ENCODE results near the gene SECISBP2L.

The SECISBP2L gene

DNA sequence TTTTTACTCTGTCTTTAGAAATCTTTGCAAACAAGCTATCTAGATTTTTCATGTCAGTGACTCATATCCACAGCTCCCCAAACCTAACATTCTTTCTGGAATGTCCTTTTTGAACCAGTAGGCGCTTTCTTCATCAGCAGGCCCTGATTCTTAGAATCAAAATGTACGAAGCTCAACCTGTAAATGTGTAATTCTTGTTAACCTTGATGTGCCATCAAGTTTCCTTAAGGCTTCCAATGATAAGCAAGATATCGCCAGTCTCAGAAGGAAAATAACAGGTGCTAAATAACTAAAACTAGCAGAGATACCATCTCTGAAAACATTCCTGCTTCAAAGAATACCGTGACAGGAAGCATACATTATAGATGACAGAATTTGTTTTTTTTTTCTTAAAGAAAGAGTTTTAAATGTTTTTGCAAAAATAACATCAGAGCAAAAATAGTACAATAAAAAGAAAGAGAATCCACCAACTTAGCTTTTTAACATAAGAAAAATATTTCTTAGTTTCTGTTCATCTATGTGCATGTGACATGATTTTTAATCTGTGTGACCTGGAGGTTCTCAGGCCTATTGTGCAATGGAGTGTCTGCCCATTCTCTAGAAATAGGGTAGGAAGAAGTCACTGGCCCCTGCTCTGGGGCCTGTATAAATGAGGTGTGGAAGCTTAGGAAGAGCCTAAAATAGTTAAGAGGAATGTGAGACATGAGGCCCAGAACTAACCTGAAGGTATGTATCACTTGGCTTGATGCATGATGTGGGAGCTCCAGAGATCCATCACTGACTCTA is 14.7 kb upstream of the SECISBP2L start:
- no peak for DNase-seq

DNA sequence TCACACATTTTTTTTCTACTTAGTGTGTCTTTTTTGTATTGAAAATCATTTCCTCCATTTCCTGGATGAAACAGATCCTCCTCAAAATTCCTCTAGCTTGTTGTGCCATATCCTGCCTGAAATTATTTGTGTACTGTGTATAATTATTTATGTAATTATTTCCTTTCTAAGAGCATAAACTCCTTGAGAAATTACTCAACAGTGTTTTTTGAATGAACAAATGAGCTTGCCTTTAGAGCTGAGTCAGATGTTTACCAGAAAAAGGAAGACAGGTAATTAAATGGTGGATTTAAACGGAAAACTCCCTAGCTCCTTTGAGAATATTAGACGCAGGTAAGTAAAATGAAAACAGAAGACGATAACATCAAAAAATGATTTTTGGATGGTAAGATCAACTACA is 13.2 kb upstream of the SECISBP2L start:
- DNase-seq, result no peak

DNA sequence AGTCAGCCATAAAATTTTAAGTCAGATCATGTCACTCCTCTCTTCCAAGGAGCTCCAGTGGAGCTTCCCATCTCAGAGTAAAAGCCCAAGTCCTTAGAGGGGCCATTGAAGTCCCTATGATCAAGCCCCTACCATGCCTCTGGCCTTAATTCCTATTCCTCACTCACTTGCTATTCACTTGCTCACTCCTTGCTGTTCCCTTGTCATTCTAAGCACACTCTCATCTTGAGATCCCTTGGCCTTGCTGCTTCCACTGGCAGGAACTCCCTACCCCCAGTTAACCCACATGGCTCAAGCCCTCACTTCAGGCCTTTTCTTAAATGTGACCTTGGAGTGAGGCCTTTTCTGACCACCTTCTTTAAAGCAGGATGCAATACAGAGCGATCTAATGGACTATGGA is 12.3 kb upstream of the SECISBP2L start:
- DNase-seq, result no peak

DNA sequence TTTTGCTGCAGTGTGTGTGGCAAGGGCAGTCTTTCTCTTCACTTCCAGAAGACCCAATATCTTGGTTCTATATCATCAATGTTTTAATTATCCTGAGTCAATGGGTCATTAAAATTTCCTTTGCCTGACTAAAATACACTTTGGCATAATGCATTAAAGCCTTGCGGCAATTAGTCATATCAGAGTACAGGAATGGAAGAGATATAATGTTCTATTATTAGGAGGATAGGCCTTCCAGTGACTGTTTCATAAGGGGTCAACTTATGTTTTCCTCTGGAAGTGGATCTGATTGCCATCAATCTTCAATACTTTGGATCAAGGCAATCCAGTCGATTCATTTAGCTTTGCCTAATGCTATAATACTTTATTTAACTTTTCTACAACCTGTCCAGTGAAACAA is 9.4 kb upstream of the SECISBP2L start:
- no peak for DNase-seq

DNA sequence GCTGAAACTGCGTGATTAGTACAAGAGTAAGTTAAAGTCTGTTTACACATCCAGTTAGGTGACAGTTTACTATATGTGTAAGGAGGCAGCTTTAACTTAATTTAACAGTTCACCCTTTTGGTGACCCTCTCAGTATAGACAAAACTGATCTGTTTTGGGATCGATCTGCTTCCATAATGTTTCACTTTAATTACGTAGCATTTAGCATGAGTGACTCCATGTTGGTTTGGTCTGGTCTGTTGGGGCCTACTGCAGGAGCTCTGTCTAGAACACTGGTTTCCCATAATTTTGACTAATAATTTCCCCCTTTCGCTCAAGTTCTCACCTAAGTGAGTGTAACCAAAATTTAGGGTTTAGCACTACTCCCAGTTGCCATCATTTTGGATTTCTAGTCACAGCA is 6.4 kb upstream of the SECISBP2L start:
- DNase-seq, result no peak

DNA sequence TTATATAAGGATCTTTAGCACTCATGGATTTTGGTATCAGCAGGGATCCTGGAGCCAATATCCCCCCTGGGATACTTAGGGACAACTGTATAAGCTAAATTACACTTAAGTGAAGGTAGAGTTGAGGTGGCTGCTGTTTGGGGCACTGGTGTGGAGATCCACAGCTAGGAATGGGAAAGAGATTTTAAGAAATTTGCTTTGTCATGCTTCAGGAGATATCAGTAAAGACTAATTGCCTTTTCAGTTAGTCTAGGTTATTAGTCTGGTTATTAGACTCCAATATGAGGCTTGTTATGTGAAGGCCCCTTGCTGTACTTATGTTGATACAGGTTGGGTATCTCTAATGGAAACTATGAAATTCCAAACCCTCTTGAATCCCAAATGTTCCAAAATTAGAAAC is 1.2 kb upstream of the SECISBP2L start:
- no peak for DNase-seq

DNA sequence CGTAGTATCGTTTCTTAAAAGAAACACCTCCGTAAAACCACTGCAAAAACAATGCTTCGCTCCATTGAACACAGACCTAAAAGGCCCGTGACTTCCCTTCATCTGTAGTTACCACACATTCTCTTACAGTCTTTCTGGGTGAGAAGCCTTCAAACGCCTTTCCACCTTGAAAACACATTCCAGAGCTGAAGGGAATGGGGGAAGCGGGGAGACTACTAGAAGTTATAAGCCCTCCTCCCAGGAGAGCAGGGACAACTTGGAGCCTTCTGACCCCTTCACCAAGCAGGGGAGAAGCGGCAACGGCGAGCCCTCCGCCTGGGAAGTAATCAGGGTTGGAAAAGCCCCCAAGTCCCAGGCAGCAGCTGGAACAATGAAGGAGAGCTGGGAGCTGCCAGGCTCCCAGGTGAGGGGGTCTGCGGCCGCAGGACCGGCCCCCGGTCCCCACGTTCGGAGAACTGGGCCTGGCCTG is 461 bp downstream of the SECISBP2L start:
- no peak for DNase-seq

DNA sequence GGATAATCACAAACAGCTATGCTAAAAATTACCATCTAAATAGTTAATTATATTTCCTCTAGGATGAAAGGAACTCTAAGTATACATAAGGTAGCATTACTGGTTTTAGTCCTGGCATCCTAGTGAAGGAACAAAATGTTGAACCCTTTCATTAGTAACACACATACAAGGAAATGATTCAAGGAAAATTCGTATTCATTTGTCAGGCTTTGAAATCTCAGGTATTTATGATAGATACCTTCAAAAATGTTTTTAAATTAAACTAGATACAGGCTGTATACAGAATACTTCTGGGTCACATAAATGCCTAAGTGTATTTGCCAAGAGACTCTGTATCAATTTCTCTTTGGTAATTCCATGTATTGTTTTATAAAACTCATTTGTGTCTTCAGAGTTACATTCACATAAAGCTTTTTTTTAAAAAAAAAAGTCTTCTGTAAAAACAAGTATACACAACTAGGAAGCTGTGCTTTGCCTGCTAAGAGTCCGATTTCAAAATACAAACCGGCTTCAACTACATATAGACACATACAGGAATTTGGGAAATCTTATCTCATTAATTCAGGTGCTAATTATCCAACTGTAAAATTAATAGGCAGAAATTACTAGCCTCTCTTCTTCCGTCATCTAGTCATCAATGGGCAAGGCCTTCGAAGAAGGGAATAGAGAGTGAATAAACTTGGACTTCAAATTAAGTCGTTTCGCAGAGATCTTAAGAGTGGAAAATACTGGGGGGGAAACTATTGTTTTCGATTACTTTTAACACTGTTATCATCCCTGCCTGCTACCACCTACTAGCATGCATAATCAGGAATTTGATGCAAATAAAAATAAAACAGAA is 1.3 kb downstream of the SECISBP2L start:
- no peak for DNase-seq

DNA sequence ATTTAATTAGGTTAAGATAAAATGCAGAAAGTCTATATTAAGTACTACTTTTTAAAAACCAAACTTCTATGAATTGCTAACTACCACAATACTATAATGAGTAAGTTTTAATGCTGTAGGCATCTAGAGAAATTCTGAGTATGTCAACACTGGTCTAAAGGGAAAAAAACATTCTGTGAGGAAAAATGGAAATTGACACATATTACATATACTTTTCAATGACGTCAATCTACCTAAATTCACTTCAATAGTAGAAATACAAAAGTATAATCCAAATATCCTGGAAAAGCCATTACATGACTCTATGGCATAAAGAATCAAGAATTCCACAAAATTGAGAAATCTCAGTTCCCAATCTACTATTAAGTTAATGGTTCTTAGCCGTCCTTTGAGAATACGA is 2.2 kb downstream of the SECISBP2L start:
- no peak for DNase-seq

DNA sequence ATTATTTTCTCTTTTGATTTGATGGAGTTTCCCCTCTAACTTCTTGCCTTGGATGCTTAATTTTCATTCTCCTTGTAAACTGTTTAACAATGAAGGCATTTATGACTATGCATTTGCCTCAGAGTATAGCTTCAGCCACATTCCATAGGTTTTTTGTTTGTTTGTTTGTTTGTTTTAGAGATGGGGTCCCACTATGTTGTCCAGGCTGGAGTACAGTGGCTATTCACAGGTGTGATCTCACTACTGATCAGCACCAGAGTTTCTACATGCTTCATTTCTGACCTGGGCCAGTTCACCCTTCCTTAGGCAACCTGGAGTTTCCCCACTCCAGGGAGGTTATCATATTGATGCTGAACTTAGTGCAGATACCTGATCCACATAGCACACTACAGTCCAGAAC is 4.1 kb downstream of the SECISBP2L start:
- DNase-seq, result no peak

DNA sequence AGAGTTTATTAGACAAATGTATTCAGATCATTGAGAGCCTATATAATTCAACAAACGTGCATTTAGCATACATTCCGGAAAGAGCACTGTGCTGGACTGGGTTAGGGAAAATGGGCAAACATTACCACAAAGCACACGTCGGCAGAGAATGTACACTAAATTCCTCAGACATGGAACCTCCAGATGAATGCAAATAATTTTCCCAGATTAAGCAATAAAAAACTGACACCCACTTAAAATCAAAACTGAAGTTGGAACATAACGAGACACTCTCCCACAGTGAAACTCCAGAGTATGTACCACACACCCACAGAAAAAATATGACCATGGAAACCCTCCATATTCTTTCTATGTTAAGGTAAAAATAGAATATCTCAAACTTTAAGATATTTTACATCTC is 4.8 kb downstream of the SECISBP2L start:
- no peak for DNase-seq

DNA sequence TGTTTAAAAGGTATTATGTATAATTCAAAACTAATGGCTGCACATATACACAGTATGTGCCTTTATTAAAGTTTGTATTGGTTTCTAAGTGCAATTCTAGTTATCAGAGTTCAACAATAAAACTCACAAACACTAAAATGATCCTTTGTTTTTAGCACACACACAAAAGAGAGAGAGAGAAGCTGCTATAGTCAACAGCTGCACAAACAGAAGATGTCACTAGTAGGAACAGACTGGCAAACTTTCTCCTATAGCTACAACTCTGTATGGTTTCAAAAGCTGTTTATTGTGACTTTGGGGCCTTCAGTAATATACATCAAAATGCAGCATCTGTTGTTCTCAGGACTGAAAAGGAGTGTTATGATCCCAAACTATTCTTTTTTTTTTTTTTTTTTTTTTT is 6.1 kb downstream of the SECISBP2L start:
- no peak for DNase-seq

DNA sequence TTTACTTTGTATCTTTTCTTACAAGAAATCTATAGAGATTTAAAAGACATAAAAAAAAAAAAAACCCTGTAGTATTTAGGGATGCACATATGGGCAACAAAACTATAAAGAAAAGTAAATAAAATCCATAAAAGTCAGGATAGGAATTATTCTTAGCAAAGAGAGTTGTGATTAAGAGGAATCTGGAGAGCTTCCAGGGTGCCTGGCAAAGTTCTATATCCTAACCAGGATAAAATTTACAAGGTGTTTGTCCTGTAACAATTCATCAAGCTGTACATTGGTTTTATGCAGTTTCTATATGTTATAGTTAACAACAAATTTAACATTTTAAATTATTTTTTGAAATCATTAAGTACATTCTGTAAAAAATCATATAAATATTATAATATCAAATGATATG is 7.9 kb downstream of the SECISBP2L start:
- DNase-seq, result no peak

DNA sequence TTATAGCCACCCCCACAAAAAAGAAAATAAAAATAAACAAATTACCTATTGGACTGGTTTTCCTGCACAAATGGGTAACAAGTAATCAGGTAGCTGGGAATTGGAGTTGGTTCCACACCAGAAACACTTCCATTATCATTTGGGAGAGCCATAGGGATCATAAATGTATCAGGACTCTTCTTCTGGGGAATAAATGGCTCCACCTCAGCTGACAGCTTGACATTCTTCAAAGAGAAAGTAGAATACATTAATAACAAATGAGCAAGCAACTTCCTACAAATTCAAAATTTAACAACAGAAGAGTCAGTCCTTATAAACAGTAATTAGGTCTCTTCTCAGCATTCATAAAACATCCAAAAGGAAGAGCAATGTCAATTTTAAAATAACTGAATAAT is 8.7 kb downstream of the SECISBP2L start:
- DNase-seq, result no peak

DNA sequence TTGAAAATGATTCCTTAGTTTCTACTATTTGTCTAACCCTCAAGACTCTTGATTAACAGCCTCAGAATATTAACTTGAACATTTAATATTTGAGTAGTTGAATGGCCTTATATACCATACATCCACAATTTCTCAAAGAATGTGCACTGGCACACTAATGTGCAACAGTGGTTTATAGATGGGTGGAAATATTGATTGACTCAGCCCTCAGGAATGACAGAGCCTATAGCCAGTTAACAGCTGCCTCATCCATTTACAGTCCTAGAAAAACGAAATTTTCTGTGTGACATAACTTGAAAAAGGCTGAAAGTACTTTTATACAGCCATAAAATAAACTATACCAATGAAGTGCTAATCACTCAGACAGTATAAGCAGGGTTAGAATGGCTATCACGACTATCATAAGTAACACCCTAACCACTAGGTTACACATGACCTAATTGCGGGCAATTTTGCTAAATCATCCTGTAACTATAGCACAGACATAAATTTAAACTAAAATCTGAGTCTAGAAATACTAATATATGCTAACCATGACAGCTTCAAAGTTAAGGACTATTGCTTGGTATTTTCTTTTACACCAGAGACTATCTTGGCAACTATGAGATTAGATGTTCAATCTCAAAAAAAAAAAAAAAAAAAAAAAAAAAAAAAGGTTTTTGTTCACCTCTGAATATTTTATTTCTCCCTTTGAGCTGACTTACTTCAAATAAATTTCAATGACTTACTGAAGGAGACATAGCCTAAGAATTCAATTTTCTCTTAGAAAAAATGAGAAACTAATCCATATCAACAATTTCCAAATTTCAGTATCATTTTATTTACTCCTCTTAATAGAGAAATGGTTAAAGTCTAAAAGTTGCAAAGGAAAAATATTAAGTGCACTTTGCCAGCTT is 9.3 kb downstream of the SECISBP2L start:
- DNase-seq, result no peak

DNA sequence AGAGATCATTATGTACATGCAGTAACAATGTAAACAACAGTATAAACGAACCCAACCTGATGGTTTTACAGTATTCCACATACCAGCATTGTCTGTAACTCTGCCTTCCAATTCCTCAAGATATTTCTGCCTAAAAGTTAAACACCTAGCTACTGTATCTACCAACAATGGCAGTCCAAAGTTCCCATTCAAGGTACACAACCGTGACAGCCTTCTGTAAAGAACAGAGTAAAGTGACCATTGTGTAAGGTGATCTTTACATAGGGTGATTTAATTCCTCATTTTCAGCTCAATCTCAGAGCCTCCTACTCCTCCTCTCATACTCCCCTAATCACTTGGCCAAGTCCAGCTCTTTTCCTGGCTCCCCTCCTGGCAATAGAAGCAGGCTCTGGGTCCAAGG is 10.4 kb downstream of the SECISBP2L start:
- DNase-seq, result no peak

DNA sequence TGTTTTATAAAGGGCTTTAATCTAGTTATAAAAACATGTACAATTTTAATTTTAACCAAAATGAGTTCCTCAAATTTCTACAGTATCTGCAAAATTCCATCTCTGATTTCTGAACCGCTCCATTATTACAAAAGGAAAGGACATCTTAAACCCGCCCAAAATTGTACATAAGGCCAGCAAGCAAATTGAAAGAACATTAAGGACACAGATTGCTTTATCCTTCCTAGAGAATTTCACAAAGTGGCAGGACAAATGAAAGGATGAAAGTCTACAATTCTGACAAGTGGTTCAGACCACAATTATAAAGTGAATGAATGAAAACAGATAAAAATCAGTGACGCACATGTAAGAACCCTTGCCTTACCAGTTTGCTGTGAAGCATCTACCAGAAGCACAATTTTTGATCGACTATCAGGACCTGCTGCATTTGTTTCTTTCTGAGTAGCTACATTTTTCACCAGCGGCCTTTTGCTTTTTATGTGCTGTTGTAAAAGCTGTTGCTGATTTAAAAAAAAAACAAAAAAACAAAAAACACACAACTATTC is 13.6 kb downstream of the SECISBP2L start:
- no peak for DNase-seq

DNA sequence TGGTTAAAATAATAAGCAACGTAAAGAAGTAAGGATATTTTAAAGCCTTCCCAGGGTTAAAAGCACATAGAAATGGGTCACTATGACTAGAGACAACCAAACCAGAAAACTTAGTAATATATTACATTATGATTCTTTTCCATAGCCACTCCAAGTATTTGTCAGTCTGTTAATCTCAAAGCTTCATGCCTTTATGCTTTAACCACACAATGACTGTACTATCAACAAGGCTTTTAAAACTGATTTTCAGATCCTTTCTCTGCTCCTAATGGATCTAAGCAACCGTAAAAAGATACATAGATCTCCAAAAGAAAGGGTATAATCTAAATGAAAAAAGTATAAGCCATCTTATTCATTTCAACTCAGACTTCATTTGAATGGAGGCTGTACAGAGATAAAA is 14.4 kb downstream of the SECISBP2L start:
- no peak for DNase-seq

DNA sequence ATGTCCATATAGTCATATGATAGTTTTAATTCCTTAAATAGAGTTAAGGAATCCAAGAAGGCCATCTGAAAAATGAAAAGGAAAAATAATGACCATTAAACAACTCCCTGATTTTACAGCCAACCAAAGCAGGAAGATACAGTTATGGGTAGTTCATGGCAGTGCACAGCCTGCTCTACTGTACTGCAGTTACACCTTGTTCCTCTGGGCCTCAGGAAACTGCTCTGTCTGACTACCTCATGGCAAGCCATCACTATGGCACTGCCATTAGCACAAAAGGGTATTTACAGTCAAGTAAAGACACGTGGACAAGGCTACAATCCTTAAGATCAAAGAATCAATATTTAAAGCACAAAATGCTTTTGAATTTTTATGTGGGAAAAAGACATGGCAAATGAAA is 19.5 kb downstream of the SECISBP2L start:
- no peak for DNase-seq

DNA sequence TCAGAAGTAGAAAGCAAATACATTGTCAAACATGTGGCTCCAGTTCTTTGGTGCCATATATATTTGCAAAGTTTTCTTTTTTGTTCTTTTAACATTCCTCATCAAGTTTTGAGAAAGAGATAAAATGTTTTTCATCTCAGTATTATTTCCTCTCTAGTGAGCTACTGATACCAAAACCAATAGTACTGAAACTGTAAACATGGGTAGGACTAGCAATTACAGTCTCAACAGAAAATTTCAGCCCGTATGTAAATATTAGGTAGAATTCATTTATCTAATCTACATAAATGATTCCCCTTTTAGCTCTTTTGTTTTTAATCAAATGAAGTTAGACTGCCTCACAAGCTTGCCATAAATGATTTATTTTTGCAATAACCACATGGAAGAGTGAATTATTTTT is 21.4 kb downstream of the SECISBP2L start:
- no peak for DNase-seq

DNA sequence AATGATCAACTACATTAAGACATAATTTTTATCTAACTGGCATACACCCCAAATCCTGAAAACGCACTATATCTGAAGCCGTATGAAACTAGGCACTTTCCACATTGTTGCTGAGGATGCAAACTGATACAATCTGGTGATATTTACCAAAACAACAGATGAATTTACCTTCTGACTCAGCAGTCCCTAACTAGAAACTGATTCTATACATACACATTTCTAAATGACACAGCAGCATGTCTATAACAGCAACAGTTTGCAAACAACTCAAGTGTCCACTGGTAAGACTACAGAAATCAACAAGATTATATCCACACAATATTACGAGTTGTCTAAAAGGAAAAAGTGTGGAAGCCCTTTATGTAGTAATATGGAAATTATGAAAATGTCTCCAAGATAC is 22.9 kb downstream of the SECISBP2L start:
- DNase-seq, result no peak

DNA sequence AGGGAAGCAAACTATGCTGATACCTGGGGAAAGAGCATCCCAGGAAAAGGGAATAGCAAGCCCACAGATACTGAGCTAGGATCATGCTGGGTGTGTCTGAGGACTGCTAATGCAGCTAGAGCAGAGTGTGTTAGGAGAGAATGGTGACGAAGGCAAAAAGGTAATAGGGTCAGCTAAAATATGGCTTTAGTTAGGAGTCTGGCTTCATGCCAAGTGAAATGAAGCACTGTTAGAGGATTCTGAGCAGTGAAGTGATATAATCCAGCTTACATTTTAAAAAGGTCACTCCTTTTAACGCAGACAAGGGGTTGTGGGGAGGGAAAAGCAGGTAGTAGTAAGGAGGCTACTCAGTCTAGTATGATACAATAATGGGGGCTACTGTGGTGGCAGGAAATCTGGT is 30.4 kb downstream of the SECISBP2L start:
- no peak for DNase-seq

DNA sequence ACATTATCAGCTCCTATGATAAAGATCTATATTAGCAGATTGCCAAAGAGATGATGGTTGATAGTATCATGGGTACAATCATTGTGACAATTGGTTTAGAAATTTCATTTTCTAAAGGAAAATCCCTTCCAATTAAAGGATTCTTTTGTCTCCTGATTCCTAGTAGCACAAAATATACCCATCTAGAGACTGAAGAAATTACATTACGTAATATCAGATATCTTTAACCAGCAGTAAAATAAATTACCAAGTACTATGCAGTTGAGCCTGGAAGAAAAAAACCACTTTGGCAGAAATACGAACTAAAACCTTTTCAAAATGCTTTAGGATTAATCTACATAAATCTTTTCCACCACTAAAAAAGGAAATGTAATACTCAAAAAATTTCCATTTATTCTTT is 46.9 kb downstream of the SECISBP2L start:
- DNase-seq, result no peak

Data from effector CD8-positive, alpha-beta T cell (primary cell).